GM12878 (cell line): ENCODE measurements around the gene NOP14. TPM values are rescaled to one million over a fixed set of nuclear protein-coding genes. Genes with fewer than 3 reads are reported as not detected.

ENCODE experiments used
- ATF7 ChIP-seq: fragments of 450-650 bp; IDR thresholded peaks from 2 replicates; pipeline ENCODE4 v1.6.1; 2016; ENCODE audit warnings: low read depth, mild to moderate bottlenecking
- CUX1 ChIP-seq: IDR thresholded peaks from 2 replicates; pipeline ENCODE4 v1.6.1; 2012; ENCODE audit warnings: improper control_type of control experiment, low read depth, low read length; ENCODE audit not compliant: insufficient replicate concordance
- E2F8 ChIP-seq: fragments of 450-650 bp; IDR thresholded peaks from 2 replicates; pipeline ENCODE4 v1.6.1; 2018; ENCODE audit warnings: mild to moderate bottlenecking, low read depth, moderate library complexity; ENCODE audit not compliant: partially characterized antibody
- EGR1 ChIP-seq, 2 experiments: IDR thresholded peaks; 1 replicate in 1 of 2; 2 replicates in 1 of 2; pipeline ENCODE4 v1.6.1; 2011 to 2012; ENCODE audit warnings: low read depth in 2 of 2, low read length in 2 of 2, borderline replicate concordance in 1 of 2, mild to moderate bottlenecking in 1 of 2, moderate library complexity in 1 of 2
- IKZF1 ChIP-seq: fragments of 450-650 bp; conservative IDR thresholded peaks from 2 replicates; pipeline ENCODE4 v1.6.1; 2017; ENCODE audit warnings: antibody characterized with exemption, mild to moderate bottlenecking
- IKZF2 ChIP-seq, 2 experiments: fragments of 450-650 bp; IDR thresholded peaks; 2 replicates each; pipeline ENCODE4 v1.6.1; 2017; ENCODE audit warnings: mild to moderate bottlenecking in 2 of 2, moderate library complexity in 2 of 2
- IRF5 ChIP-seq: fragments of 450-650 bp; IDR thresholded peaks from 2 replicates; pipeline ENCODE4 v1.6.1; 2017; ENCODE audit warnings: borderline replicate concordance
- NFYA ChIP-seq: IDR thresholded peaks from 2 replicates; pipeline ENCODE4 v1.6.1; 2011; ENCODE audit warnings: low read depth, mild to moderate bottlenecking, low read length, improper control_type of control experiment, borderline replicate concordance
- NFYB ChIP-seq: IDR thresholded peaks from 2 replicates; pipeline ENCODE4 v1.6.1; 2011; ENCODE audit warnings: low read depth, mild to moderate bottlenecking, low read length, improper control_type of control experiment, moderate library complexity; ENCODE audit not compliant: insufficient read depth
- PAX5 ChIP-seq: IDR thresholded peaks from 2 replicates; pipeline ENCODE4 v1.6.1; 2011; ENCODE audit warnings: low read depth, low read length, borderline replicate concordance
- PAX8 ChIP-seq: fragments of 450-650 bp; IDR thresholded peaks from 2 replicates; pipeline ENCODE4 v1.6.1; 2017; ENCODE audit warnings: mild to moderate bottlenecking, moderate library complexity
- PKNOX1 ChIP-seq: fragments of 450-650 bp; IDR thresholded peaks from 2 replicates; pipeline ENCODE4 v1.6.1; 2016; ENCODE audit warnings: mild to moderate bottlenecking
- POLR2AphosphoS5 ChIP-seq: IDR thresholded peaks from 2 replicates; pipeline ENCODE4 v1.6.1; 2011; ENCODE audit warnings: mild to moderate bottlenecking, low read length, inconsistent platforms
- RAD21 ChIP-seq: IDR thresholded peaks from 2 replicates; pipeline ENCODE4 v1.6.1; 2011; ENCODE audit warnings: mild to moderate bottlenecking, low read depth, low read length, moderate library complexity; ENCODE audit not compliant: insufficient read depth
- RCOR1 ChIP-seq: conservative IDR thresholded peaks from 2 replicates; pipeline ENCODE4 v1.6.1; 2012; ENCODE audit warnings: low read depth, low read length, improper control_type of control experiment
- SMAD5 ChIP-seq: IDR thresholded peaks from 2 replicates; pipeline ENCODE4 v1.6.1; 2016; ENCODE audit warnings: antibody characterized with exemption, low read depth
- SPI1 ChIP-seq: IDR thresholded peaks from 2 replicates; pipeline ENCODE4 v1.6.1; 2011; ENCODE audit warnings: low read depth, mild to moderate bottlenecking, low read length, moderate library complexity, borderline replicate concordance; ENCODE audit not compliant: insufficient read depth
- SRF ChIP-seq, 2 experiments: IDR thresholded peaks; 2 replicates each; pipeline ENCODE4 v1.6.1; 2011; ENCODE audit warnings: low read depth in 2 of 2, low read length in 2 of 2, mild to moderate bottlenecking in 1 of 2, moderate library complexity in 1 of 2
- ZNF207 ChIP-seq: fragments of 450-650 bp; IDR thresholded peaks from 2 replicates; pipeline ENCODE4 v1.6.1; 2014; ENCODE audit warnings: antibody characterized with exemption, mild to moderate bottlenecking, borderline replicate concordance
- polyA plus RNA-seq, 11 experiments: library from polyadenylated mRNA; depleted of rRNA in 4 of 11; unstranded in 6 of 11; stranded (reverse) in 5 of 11; fragments of >200 nt; fragmentation: Nextera tagmentation in 4 of 11; fragmentation: Illumina TruSeq in 1 of 11; extraction: Ambion mirVana in 4 of 11; extraction: Trizol in 1 of 11; gene quantifications; 1 replicate in 1 of 11; 2 replicates in 10 of 11; pipeline versions ENCODE4 v1.2.1 to v1.2.3, GENCODE V29; 2011 to 2016; ENCODE audit warnings: inconsistent platforms in 2 of 11, missing spikeins in 2 of 11, low read depth in 1 of 11
- total RNA-seq, 4 experiments: library from RNA; depleted of rRNA in 3 of 4; stranded (reverse); fragments of >200 nt in 3 of 4; fragmentation: Illumina TruSeq in 1 of 4; extraction: Trizol in 1 of 4; gene quantifications; 2 replicates each; pipeline versions ENCODE4 v1.2.1 to v1.2.3, GENCODE V29; 2013 to 2021

Gene NOP14
- total and polyA plus RNA-seq, 10 of the 15 experiments (the other 5 are each of a cell fraction or from before 2014, with no cell fraction given): 13.8 to 80.6 (median 49.7) TPM

GRCh38 chr4:2937146-2937857, 25.9 kb downstream of the NOP14 start (continued):
- TF ChIP-seq CUX1: no peak
- peak; percentile 95 for TF ChIP-seq IKZF1
- TF ChIP-seq EGR1 (IDR thresholded peaks at IDR 0.05; ENCODE audit: borderline replicate concordance in 1 of 2, low read depth in 2 of 2, low read length in 2 of 2): 0 out of 3 replicates have a peak, but pooled peaks of 1 of the 2 experiments have one; percentile 25
- no peak for TF ChIP-seq ZNF207
- no peak for TF ChIP-seq IRF5
- TF ChIP-seq PAX8: no peak
- TF ChIP-seq POLR2AphosphoS5: peak; percentile 65
- TF ChIP-seq SPI1: peak; percentile 28; the same call in 1 of the 2 replicates
- no peak for TF ChIP-seq NFYB
- no peak; the same call in 1 of the 2 replicates for TF ChIP-seq SMAD5
- TF ChIP-seq RCOR1: 0 out of 2 replicates have a peak, but pooled peaks have one; percentile 19
- TF ChIP-seq E2F8: no peak
- no peak; the same call in 1 of the 2 replicates for TF ChIP-seq ATF7
- TF ChIP-seq SRF (IDR thresholded peaks at IDR 0.05; ENCODE audit: low read depth in 2 of 2, low read length in 2 of 2): no peak
- TF ChIP-seq PAX5: peak; percentile 66; the same call in 1 of the 2 replicates
- TF ChIP-seq IKZF2 (IDR thresholded peaks at IDR 0.05): peak; percentile 87 to 94
- TF ChIP-seq NFYA: no peak
- 0 out of 2 replicates have a peak, but pooled peaks have one; percentile 4 for TF ChIP-seq RAD21
- TF ChIP-seq PKNOX1: no peak
